GM12873 (cell line): ENCODE results near the gene MEF2B.

Experiments
- TF ChIP-seq, protein P1 (sequence below): IDR thresholded peaks from 2 replicates; pipeline ENCODE4 v1.5.1; 2012; ENCODE audit warnings: low read depth, mild to moderate bottlenecking, moderate library complexity, low read length, control low read depth; ENCODE audit not compliant: insufficient read depth; ENCODE audit errors: missing control alignments

The MEF2B gene

DNA sequence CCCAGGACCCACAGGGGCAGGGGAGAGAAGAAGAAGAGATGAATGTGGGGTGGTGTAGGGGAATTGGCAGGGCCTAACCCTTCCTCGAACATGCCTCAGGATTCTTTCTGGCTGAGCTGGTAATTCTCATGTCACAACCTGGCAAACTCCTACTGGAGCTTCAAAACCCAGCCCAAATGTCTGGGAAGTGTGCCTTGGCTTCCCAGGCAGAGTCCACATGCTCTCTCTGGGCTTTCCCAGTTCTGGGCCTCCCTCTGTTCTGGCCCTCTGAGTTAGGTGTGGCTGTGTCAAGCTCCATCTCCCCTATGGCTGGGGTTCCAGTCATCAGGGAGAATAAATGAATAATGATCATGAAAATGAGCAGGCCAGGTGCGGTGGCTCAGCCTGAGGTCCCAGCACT lies 20.6 kb downstream of the MEF2B start:
- TF ChIP-seq, protein P1, sequence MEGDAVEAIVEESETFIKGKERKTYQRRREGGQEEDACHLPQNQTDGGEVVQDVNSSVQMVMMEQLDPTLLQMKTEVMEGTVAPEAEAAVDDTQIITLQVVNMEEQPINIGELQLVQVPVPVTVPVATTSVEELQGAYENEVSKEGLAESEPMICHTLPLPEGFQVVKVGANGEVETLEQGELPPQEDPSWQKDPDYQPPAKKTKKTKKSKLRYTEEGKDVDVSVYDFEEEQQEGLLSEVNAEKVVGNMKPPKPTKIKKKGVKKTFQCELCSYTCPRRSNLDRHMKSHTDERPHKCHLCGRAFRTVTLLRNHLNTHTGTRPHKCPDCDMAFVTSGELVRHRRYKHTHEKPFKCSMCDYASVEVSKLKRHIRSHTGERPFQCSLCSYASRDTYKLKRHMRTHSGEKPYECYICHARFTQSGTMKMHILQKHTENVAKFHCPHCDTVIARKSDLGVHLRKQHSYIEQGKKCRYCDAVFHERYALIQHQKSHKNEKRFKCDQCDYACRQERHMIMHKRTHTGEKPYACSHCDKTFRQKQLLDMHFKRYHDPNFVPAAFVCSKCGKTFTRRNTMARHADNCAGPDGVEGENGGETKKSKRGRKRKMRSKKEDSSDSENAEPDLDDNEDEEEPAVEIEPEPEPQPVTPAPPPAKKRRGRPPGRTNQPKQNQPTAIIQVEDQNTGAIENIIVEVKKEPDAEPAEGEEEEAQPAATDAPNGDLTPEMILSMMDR, result no peak

DNA sequence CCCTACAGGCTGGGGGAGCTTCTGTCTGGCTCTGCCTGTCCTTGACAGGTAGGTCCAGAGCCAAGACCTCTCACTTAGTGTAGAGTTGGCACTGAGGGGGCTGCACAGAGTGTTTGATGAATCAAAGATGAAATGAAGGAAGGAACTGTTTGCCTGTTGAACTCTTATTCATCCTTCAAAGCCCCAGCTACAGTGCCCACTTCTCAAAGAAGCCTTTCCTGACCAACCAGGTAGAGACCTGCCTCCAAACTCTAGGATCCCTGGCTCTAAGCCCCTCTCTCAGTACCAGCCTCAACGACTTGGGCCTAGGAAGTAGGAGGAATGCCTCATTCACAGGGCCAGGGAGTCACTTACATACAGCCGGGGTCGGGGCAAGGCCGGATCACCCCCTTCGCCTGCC lies 22.7 kb downstream of the MEF2B start:
- TF ChIP-seq, protein P1, result no peak

DNA sequence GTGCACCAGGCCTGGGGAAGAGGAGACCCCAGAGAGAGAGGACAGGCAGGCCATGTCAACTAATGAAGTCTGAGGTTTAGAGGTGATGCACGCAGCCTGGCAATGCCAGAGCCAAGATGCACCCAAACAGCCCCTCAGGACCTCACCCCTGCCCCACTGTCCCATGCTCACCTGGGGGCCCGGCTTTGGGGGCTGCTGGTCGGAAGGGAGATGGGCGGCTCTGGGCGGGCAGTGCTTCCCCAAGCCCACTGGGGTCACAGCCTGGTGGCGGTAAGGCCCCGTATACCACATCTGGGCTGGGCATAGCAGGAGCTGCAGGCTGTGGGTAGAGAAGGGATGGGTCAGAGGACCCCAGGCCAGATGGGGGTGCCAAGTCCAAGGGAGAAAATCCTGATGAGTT lies 23.2 kb downstream of the MEF2B start:
- TF ChIP-seq, protein P1, result no peak

DNA sequence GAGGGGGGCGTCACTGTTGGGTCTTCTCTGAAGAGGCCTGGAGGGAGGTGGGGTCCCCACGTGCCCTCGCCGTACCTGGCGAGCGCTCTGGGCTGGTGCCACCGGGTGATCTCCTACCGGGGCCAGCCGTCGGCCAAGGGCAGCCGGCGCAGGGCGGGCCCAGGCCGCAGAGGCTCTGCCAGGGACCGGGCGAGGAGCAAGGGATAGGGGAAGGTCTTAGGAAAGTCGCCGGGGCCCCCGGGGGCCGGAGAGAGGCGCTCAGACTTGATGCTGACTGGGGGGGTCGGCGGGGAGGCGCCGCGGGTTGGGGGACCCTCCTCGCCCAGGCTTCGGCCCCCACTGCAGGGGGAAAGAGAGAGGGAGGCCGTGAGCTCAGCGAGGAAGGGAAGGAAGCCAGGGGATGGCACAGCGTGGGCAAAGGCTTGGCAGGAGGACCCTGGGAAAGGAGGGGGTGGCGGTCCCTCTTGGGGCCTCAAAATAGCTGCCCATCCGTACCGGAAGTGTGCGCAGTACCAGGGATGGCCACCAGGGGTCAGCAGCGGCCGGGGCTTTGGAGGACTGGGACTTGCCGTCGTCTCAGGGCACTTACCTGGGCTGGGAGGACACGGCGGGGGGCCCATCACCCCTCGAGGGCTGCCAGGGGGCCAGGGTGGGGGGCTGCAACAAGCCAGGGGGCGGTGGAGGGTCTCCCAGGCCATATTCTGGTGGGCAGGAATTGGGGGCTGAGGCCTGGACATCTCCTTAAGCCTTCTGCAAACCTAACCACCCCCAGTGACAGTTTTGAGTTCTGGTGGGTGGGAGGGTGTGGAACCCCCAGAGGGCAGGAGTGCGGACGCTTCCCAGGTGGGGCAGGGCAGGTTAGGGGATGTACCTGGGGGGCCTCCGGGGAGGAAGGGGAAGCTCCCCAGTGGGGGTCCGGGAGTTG lies 24.1 kb downstream of the MEF2B start:
- TF ChIP-seq, protein P1, result peak; percentile 98

DNA sequence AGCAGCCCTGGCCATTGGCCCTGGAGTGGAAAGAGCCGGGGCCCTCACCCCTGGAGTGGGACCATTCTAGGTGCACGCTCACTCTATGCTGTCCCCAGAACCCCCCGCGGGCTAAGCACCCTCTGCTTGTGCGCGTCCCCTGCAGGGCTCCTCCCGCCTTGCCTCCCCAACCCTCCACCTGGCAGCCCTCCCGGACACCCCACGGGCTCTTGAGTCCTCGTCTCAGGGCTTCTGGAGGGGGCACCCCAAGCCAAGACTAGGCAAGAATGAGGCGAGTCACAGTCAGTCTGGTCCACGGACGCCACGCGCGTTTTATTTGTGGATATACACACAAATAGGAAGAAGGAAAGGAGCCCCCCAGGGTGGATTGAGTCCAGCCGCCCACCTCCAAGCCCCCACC lies 24.8 kb downstream of the MEF2B start:
- TF ChIP-seq, protein P1, result no peak

DNA sequence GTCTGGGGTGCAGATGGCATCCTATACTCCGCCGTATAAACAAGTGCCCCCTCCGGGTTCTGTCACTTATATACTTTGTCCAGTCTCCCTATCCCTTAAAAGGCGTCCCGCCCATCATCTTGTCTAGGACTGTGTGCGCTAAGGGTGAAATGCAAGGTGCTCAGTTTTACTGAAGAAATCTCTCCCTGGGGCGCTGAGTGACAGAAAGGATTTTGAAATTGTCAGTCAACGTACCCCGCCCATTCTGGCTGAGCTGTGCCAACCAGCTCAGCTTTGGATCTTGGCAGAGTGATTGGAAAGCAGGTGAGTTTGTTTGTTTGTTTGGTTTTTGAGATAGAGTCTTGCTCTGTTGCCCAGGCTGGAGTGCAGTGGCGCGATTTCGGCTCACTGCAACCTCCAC lies 27.7 kb downstream of the MEF2B start:
- TF ChIP-seq, protein P1, result no peak

DNA sequence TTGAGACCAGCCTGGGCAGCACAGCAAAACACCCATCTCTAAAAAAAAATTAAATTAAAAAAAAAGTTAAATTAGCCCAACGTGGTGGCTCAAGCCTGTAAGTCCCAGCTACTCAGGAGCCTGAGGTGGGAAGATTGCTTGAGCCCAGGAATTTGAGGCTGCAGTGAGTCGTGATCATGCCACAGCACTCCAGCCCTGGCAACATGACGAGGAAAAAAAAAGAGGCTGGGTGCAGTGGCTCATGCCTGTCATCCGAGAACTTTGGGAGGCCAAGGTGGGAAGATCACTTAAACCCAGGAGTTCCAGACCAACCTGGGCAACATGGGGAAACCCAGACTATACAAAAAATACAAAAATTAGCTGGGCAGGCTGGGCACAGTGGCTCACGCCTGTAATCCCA lies 29.6 kb downstream of the MEF2B start:
- TF ChIP-seq, protein P1, result no peak
